ENCODE data around the gene MYO1A.
"Not testable (repeated sequence)": the region's sequence is repeated elsewhere in the genome, so short reads cannot be mapped to it uniquely, and the experiment has no call there.

The MYO1A gene

DNA sequence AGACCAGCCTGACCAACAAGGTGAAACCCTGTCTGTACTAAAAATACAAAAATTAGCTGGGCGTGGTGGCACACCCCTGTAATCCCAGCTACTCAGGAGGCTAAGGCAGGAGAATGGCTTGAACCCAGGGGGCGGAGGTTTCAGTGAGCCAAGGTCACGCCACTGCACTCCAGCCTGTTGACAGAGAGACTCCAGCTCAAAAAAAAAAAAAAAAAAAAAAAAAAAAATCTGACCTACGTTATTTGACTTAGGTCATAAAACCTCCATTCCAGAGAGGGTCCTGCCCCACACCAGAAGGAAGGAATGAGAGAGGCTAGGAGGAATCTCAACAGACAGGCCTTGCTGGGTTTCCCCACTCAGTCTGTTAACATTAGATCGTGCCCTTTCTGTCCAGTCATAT lies 31.6 kb downstream of the MYO1A start:
- H3K4me3 ChIP-seq (ENCODE audit: low read length); H3K4me1 ChIP-seq (ENCODE audit: control insufficient read depth, insufficient read depth, low read length); H3K9me3 ChIP-seq (ENCODE audit: control insufficient read depth, low read length); H3K27me3 ChIP-seq (ENCODE audit: control insufficient read depth, insufficient read depth, low read length); H3K9ac ChIP-seq (ENCODE audit: low read length); H3K36me3 ChIP-seq (ENCODE audit: control insufficient read depth, insufficient read depth, low read length): not testable (repeated sequence)

GRCh38 chr12:57016348-57016747 lies 33.6 kb downstream of the MYO1A start, which contains the start of gene TAC3:
TSS of gene TAC3 (minus strand) at chr12:57016529. CDS start at chr12:57015797, 732 bp downstream.
- Histone ChIP-seq H3K36me3 (ENCODE audit: control insufficient read depth, insufficient read depth, low read length) (no peaks in the 10 kb centered on the region), H3K9ac (ENCODE audit: low read length) (no peak within 1 kb of the TSS), H3K27me3 (ENCODE audit: control insufficient read depth, insufficient read depth, low read length) (peaks cover 7% of the 10 kb centered on the region), H3K4me3 (ENCODE audit: low read length) (no peak within 1 kb of the TSS), H3K9me3 (ENCODE audit: control insufficient read depth, low read length) (no peaks in the 10 kb centered on the region), H3K4me1 (ENCODE audit: control insufficient read depth, insufficient read depth, low read length) (no peaks in the 10 kb centered on the region)

DNA sequence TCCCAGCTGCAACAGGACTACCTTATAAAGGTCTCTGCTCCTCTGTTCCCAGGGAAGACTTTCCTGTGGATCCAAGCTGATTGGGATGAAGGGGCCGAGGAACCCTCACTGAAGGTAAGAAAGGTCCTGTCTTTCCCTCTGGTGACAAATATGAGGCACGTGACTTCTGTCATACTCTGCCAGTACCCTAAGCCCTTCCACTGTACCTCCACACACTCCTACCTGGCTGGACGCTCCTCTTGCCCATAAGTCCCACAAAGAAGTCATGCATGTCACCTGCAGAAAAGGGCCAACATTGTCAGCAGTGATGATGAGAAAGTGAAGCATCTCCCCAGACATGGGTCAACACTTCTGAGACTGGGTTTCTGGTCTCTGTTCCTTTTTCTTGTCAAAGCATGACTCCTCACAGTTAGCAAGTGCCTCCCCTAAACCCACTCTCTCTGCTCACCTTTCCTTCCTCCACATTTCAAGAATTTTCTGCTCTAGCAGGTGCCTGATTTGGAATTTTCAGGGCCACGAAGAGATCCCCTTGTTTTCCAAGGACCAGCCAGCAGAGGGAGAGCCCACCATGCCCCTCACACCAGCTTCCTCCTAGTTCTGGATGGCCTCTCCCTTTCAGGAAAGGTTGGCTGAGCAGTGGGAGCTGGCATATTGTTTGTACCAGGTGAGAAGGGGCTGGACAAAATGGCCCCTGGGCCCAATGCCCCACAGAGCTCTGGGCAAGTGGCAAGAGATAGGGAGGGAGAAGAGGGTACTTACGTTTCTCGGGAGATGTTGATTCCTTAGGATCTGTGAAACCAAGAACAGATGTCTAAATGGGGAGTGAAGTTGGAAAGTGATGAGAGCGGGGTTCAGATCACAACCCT lies 37.1 kb downstream of the MYO1A start:
- H3K27me3 ChIP-seq (ENCODE audit: control insufficient read depth, insufficient read depth, low read length): peaks cover 7% of the 10 kb centered on the region
- no peaks in the 10 kb centered on the region for H3K36me3 ChIP-seq (ENCODE audit: control insufficient read depth, insufficient read depth, low read length)
- H3K4me3 ChIP-seq (ENCODE audit: low read length): no peak overlapping the region
- H3K9ac ChIP-seq (ENCODE audit: low read length): no peak overlapping the region
- H3K4me1 ChIP-seq (ENCODE audit: control insufficient read depth, insufficient read depth, low read length): no peaks in the 10 kb centered on the region
- no peaks in the 10 kb centered on the region for H3K9me3 ChIP-seq (ENCODE audit: control insufficient read depth, low read length)

DNA sequence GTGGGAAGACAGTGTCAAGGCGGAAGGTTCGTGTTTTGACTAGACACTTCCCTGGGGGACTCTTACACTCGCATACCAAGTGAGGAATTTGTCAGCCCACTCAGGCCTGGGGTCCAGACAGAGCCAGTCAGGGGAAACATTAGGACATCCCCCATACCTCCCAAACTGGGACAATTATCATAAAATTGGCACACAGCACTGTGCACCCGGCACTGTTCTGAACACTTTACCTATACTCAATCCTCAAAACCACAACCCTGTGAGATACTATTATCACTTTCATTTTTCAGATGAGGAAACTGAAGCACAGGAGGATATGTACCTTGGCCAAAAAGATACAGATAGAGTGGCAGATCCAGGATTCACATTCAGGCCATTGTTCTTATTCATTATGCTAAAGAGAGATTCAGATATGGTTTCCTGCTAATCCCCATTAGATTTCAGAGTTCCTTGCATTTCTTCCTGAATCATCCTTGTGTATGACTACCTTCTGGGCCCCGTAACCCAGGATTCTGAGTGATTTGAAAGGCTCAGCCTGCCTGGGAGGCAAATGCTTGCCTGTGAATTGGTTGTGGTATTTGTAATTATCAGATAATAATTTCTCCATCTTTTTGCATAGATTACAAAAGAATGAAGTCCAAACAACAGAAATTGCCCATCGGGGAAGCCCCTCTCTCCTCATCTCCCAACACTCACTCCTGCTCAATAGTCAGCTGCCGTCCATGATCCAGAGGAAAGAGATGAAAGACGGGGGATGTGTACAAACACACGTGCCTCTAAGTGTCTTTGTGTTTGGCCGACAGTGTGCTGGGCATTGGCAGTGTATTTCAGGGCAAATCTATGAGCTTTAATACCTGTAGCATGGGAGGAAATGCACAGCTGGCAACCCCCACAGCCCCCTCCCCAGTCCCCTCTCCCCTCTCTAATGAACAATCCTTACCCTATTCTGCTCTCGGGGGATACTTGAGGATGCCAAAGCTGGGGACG lies 38.2 kb downstream of the MYO1A start:
- no peaks in the 10 kb centered on the region for H3K36me3 ChIP-seq (ENCODE audit: control insufficient read depth, insufficient read depth, low read length)
- no peak overlapping the region for H3K4me3 ChIP-seq (ENCODE audit: low read length)
- no peaks in the 10 kb centered on the region for H3K4me1 ChIP-seq (ENCODE audit: control insufficient read depth, insufficient read depth, low read length)
- H3K27me3 ChIP-seq (ENCODE audit: control insufficient read depth, insufficient read depth, low read length): peaks cover 7% of the 10 kb centered on the region
- H3K9me3 ChIP-seq (ENCODE audit: control insufficient read depth, low read length): no peaks in the 10 kb centered on the region
- no peak overlapping the region for H3K9ac ChIP-seq (ENCODE audit: low read length)

- Histone ChIP-seq H3K9ac (ENCODE audit: low read length) (no peak overlapping the region), H3K4me1 (ENCODE audit: control insufficient read depth, insufficient read depth, low read length) (no peaks in the 10 kb centered on the region), H3K27me3 (ENCODE audit: control insufficient read depth, insufficient read depth, low read length) (peaks cover 6% of the 10 kb centered on the region), H3K9me3 (ENCODE audit: control insufficient read depth, low read length) (no peaks in the 10 kb centered on the region), H3K4me3 (ENCODE audit: low read length) (no peak overlapping the region), H3K36me3 (ENCODE audit: control insufficient read depth, insufficient read depth, low read length) (no peaks in the 10 kb centered on the region)
Measured at GRCh38 chr12:57010627-57011247, 39.2 kb downstream of the MYO1A start.

DNA sequence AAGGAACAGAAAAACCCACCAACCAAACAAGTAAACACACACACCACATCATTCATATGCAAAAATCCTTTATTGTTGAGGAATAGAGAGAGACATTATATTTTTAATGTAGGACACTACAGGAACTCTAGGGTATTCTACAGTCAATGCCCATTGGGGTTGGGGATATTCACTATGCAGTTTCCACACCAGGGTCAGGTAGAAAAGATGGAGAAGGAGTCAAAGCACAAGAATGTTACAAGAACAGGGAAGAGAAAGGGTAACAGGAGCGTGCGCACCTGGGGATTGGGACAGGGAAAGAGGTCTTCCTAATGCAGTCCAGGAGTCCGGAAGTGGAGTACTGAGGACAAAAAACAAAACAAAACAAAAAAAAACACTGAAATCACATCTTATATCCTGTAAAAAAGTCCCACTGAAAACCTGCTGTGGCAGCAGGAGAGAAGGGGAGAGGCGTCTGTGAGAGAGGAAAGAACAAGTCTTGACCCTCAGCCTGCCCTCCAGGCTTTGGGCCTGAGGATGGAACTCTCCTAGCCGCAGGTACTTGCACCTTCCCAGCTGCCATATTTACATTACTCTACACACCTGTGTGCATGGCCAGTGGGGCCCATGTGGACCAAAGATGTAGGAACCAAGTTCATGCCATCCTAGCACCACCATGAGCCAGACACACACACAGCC lies 39.8 kb downstream of the MYO1A start:
- no peaks in the 10 kb centered on the region for H3K36me3 ChIP-seq (ENCODE audit: control insufficient read depth, insufficient read depth, low read length)
- peaks cover 4% of the 10 kb centered on the region for H3K4me1 ChIP-seq (ENCODE audit: control insufficient read depth, insufficient read depth, low read length)
- no peak overlapping the region for H3K9ac ChIP-seq (ENCODE audit: low read length)
- H3K27me3 ChIP-seq (ENCODE audit: control insufficient read depth, insufficient read depth, low read length): no peaks in the 10 kb centered on the region
- no peak overlapping the region for H3K4me3 ChIP-seq (ENCODE audit: low read length)
- H3K9me3 ChIP-seq (ENCODE audit: control insufficient read depth, low read length): no peaks in the 10 kb centered on the region

- H3K36me3 ChIP-seq (ENCODE audit: control insufficient read depth, insufficient read depth, low read length): no peaks in the 10 kb centered on the region
- peaks cover 4% of the 10 kb centered on the region for H3K4me1 ChIP-seq (ENCODE audit: control insufficient read depth, insufficient read depth, low read length)
- no peak overlapping the region for H3K9ac ChIP-seq (ENCODE audit: low read length)
- H3K4me3 ChIP-seq (ENCODE audit: low read length): no peak overlapping the region
- no peaks in the 10 kb centered on the region for H3K27me3 ChIP-seq (ENCODE audit: control insufficient read depth, insufficient read depth, low read length)
- no peaks in the 10 kb centered on the region for H3K9me3 ChIP-seq (ENCODE audit: control insufficient read depth, low read length)
Measured at GRCh38 chr12:57008178-57008577, 41.8 kb downstream of the MYO1A start.

DNA sequence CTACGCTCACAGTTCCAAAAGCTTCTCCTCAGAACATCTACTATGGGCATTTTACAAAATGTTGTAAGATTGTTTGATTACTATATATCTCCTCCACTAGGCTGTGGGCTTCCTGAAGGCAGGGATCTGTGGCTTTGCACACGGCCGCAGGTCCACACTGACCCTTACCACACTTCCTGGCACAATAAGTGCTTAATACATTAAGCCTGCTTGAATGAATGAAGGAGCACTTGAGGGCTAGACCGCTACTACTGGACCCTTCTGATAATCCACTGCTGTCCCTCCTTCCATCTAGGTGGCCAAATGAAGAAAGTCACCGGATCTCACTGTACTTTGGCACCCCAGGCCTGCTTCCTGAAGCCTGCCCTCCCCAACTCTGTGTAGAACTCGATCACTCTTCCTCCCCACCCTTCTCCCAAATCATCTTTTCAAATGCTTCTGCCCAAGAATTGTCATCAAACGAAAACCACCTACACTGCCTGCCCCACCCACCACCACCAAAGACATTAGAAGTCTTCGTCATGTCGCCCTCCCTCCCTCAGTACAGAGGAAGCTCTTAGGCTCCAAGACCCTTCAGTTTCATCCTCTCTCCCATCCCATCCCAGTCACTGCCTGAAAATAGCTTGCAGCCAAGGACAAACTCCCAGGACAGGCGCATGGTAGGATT lies 43.0 kb downstream of the MYO1A start:
- Histone ChIP-seq H3K4me3 (ENCODE audit: low read length) (no peak overlapping the region), H3K4me1 (ENCODE audit: control insufficient read depth, insufficient read depth, low read length) (peaks cover 6% of the 10 kb centered on the region), H3K9ac (ENCODE audit: low read length) (peak overlapping the region; percentile 22), H3K9me3 (ENCODE audit: control insufficient read depth, low read length) (no peaks in the 10 kb centered on the region), H3K27me3 (ENCODE audit: control insufficient read depth, insufficient read depth, low read length) (no peaks in the 10 kb centered on the region), H3K36me3 (ENCODE audit: control insufficient read depth, insufficient read depth, low read length) (no peaks in the 10 kb centered on the region)

DNA sequence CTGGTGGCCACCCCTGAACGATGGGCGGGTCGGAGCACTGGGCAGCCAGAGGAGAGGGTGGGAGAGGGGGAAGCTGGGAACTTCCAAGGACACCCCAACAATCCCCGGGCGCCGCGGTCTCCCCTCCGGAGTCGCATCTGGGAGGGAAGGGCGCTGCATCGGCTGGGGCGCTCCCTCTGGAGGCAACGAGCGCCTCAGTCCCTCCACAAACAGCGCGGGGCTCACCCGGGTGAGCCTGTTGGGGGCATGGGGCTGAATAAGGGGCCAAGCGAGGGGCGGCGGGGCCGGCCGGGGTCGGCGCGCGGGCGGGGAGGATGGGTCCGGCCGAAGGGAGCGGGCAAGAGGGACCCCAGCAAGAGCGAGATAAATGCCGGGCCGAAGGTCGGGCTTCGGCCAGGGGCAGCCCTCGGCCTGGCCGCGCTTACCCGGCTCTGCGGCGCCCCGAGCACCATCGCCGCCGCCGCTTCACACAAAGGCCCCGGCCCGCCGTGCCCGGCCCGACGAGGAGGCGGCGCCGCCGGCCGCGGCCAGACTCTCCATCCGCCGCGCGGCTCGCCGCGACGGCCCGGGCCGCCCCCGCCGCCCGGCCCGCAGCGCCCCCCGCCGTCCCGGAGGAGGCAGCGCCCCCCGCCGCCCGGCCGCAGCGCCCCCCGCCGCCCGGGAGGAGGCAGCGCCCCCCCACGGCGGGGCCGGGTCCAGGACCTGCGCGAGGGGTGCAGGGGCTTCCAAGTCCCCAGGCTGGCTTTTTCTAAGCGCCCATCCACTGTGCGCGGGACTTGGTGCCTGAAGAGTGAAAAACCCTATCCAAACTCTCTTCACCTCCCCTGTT lies 43.7 kb downstream of the MYO1A start, which contains the start of gene ZBTB39:
ZBTB39 (minus strand) TSS at position 567 of the 829 bp plus-strand sequence. CDS start 1,629 bp downstream, outside the sequence.
- Histone ChIP-seq H3K36me3 (ENCODE audit: control insufficient read depth, insufficient read depth, low read length) (no peaks in the 10 kb centered on the region), H3K4me3 (ENCODE audit: low read length) (peak within 1 kb of the TSS; percentile 40), H3K9ac (ENCODE audit: low read length) (peak within 1 kb of the TSS; percentile 85), H3K27me3 (ENCODE audit: control insufficient read depth, insufficient read depth, low read length) (no peaks in the 10 kb centered on the region), H3K9me3 (ENCODE audit: control insufficient read depth, low read length) (no peaks in the 10 kb centered on the region), H3K4me1 (ENCODE audit: control insufficient read depth, insufficient read depth, low read length) (peaks cover 13% of the 10 kb centered on the region)

DNA sequence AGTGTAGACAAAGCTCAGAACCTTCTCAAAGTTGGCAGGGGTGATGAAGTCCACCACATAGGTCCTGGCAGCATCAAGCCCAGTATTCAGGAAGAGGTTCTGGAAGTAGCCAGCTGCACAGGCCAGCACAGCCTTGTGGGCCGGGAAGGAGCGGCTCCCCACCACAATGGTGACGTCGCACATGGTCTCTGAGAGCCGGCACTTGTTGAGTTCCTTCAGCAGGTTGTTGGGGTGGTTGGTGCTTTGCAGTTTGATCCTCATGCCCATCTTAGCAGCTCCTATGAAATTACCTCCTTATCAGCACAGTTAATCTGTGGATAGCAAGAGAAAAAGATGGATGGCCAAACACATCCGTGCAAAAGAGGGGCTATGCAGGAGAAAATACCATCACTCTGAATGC lies 45.3 kb downstream of the MYO1A start:
- no peaks in the 10 kb centered on the region for H3K9me3 ChIP-seq (ENCODE audit: control insufficient read depth, low read length)
- peaks cover 13% of the 10 kb centered on the region for H3K4me1 ChIP-seq (ENCODE audit: control insufficient read depth, insufficient read depth, low read length)
- H3K4me3 ChIP-seq (ENCODE audit: low read length): no peak overlapping the region
- no peaks in the 10 kb centered on the region for H3K36me3 ChIP-seq (ENCODE audit: control insufficient read depth, insufficient read depth, low read length)
- no peak overlapping the region for H3K9ac ChIP-seq (ENCODE audit: low read length)
- no peaks in the 10 kb centered on the region for H3K27me3 ChIP-seq (ENCODE audit: control insufficient read depth, insufficient read depth, low read length)
